HG02870 (cell line): Measurements from ENCODE around the gene ITGA8.
"Not testable (repeated sequence)": the region's sequence is repeated elsewhere in the genome, so short reads cannot be mapped to it uniquely, and the experiment has no call there.

Experiments
- ATAC-seq: cut with Tn5 transposase; IDR thresholded peaks from one replicate; pipeline ENCODE4 v1.9.1; 2021; ENCODE audit warnings: mild to moderate bottlenecking, moderate library complexity; ENCODE audit not compliant: unreplicated experiment

ITGA8 gene

DNA sequence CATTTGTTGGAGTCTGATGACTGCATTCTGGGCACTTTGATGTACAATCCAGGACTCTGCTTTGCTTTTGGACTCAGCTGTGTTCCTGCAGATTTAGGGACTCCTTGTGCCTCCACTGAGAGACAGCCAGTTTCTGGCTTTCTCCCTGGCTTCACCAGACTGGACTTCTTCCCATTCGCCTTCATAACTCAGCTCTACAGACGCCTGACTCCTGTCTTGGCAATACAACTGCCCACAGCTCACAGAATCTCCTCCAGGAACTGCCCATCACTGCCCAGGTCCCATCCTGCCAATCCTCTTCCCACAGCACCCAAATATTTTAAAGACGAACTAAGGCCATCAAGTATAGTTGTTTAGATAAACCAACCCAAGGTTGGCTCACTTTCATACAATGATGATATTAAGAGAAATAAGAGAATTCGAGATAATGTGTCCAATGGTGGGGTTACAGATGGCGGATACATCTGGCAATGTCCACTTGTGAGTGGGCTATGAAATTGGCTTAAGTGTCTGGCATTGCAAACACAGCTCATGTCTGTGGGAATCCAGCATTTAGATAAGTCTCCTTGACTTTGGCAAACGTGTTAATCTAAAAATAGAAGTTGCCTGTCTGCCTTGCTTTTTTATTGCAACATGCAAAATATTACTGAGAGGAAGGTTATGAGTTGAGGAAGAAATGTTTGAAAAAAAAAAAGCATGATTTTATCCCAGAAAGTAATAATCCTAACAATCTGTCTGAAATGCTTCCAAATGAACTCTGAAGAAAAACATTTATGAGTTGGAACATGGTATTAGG is 95.1 kb downstream of the ITGA8 start:
- ATAC-seq: no peak

DNA sequence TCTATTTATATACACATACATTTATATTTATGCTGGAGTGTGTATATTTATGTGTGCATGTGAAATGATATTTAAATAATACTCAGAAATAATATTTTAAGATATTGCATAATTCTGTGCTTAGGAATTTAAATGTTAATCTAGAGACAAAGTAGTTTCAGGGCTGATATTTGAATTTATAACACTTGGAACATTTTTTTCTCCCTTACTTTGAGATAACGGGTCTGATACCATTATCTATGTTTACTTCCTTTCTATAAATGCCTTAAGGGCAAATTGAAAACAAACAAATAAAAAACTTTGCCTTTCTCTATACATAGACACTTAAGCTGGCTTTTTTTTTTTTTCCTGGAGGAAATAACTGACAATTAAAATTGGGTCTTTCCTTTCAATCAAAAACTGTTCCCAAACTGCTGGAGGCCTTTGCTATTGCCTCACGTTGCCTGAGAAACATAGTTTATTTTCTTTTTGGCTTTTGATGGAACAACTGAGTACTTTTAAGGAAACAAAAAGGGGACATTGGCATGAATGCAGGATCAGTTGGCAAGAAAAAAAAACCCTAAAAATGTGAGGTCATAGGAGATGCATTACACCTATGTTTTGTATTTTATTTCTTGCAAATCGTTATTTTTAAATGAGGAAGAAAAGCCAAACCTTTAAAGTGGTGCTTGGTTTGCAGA is 98.7 kb downstream of the ITGA8 start:
- ATAC-seq: no peak

DNA sequence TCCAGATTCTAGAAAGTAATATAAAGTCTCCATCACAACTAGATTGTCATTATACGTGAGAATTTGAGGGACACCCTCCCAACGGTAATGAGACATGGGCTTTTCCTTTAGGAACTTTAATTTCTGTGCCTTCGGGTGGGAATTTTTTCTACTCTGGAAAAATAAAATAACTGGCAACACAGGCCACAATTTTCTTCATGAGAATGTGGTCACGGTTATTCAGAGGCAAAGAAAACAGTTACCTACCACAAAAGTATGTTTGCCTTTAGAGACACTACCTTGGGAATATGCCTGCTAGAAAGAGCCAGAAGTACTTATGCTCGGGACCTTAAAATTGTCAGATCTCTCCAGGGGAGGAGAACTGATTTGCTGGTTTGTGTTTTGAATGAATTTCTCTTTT is 99.4 kb downstream of the ITGA8 start:
- ATAC-seq: no peak

DNA sequence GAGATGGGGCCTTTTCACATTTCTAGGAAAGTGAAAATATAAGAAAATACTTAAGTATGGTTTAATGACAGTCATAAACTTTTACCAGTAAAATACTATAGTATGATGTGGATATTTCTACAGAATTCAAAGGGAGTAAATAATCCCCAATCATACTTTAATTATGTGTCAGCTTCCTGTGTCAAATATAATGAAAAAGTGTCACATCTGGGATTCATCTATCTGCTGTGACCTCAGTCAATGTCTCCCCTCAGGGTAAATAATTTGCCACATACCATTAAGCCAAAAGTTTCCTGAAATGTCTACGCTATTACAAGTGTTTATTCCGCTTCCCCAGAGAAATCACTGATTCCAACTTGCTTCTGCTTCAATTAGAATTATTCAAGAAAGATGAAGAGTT is 110.5 kb downstream of the ITGA8 start:
- ATAC-seq: no peak

DNA sequence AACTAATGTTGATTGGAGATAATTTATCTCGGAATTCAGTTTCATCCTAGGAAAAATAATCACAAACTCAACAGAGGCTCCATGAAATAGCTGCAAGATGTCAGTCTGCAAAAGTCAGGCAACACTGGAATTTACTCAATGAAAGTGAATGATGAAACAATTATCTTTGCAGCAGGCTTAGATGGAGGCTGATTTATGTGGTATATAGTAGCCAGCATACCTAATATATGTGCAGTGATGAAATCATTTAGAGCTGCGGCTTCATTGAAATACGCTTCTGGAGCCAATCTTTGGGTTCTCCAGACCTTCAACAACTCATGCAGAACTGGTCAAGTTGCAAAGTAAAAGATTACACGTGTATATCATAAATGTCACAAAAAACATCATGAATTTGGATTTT is 113.3 kb downstream of the ITGA8 start:
- ATAC-seq: no peak

DNA sequence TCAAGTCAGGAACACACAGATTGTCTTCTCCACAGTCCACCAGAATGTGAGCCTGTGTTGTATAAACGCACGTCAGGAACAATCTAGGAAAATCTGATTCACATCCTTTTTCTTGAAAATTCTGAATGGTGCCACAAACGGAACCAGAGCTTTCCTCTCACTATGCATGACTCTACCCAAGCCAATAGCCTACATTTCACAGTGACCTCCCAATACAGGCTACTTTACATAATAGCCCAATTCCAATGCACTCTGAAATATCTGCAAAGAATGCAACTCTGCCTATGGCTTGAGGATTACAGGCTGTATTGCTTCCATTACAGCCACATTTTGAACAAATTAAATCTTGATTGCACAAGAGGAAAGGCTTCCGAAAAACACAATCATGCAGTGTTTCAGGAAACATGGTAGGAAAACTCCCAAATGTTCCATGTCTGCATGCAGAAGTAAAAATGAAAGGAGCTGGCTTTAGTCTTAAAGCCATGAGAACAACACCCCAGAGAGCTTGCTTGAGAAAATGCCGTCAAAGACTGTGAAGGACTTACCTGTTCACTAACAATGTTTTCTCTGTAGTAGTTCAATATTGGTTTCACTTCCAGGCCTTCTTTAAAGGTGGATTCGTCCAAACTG is 113.9 kb downstream of the ITGA8 start:
- no peak for ATAC-seq

DNA sequence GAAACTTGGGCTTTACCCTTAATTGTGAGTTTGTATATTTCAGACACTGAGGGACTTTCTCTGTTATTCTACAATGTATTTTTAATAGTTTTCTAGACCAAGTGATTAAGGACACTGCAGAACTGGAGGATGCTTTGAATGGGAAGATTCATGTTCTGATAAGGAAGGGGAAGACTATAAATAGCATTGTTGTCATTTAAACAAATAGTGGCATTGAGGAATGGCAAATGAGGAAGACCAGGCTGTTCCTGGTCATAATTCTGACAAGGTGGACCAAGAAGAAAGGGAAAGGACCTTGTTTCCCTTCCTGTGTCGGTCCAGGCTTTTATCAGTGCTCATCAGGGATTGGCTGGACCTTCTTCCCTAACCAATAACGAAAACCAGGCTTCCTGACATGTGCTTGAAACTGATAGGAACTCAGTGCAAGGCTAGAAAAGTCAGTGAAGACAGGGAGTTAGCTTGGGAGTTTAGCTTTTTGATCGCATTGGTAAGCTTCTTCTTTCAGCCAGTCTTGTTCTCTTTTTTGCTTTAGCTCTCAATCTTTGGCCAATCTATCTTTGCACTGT is 116.2 kb downstream of the ITGA8 start:
- ATAC-seq: no peak

DNA sequence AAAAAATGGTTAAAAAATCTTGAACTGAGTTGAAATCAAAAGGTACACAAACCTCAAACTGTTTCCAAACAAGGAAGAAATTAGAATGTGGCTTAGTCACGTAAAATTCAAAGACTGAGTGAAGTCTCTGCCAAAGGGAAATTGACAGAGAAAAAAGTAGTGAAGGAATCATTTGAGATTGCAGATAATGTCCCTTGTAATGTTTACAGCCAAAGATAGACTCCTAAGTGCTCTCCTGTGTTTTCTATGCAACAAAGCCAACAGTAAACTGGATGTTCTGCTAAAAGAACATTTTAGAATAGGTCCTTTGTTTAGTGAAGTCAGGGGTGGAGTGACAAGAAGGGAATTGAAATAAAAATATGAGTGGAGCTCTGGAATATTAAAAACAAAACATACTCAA is 117.9 kb downstream of the ITGA8 start:
- no peak for ATAC-seq

DNA sequence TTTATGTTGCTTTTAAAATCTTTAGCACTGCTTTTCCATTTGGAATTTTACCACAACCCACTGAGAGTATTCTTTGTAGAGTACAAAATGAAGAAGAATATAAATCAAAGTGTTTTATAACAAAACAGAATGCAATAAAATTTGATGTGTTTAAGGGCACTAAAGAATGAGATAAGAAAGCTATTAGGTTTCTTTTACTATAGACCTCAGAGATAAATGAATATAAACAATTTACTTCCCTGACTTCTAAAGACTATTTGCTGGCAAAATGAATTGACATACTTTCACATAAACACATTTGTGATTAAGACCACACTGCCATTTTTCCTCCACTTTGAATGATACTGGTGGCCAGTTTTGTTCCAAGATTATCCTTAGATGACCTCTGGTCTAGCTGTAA is 124.5 kb downstream of the ITGA8 start:
- ATAC-seq: no peak

DNA sequence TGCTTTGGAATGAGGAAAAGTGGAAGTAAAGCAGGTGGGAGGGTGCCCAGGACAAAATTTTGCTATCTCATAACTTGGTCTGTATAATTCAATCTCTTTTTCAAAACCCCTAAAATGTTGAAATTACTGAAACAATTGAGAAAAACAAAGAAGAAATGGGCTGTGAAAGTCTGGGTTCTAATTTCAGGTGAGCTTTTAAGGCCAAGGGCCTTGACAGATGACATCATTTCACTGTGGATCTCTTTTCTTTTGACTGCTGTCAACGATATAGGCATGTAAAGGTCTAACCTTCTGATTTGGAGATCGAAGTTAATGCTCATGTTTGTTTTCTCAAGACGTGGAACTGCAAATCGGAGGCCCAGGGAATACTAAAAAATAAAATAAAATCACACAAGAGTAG is 127.8 kb downstream of the ITGA8 start:
- no peak for ATAC-seq

DNA sequence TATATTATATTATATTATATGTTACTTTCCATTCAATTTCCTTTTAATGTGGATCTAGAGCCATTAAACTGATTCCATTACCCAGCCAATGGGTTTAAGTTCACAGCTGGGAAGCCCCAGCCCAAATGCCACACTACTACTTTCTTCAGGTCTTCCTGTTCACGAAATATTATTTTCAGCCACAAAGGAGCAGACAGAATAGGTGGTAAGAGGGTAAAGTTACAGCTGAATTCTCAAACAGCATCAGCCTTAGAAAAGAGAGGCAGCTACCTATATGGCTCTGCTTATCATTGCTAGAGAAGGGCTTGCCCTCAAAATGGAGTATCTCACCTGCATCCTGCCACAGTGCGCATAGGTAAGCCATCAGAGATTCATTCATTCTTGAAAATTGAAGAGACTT is 128.3 kb downstream of the ITGA8 start:
- ATAC-seq: no peak

DNA sequence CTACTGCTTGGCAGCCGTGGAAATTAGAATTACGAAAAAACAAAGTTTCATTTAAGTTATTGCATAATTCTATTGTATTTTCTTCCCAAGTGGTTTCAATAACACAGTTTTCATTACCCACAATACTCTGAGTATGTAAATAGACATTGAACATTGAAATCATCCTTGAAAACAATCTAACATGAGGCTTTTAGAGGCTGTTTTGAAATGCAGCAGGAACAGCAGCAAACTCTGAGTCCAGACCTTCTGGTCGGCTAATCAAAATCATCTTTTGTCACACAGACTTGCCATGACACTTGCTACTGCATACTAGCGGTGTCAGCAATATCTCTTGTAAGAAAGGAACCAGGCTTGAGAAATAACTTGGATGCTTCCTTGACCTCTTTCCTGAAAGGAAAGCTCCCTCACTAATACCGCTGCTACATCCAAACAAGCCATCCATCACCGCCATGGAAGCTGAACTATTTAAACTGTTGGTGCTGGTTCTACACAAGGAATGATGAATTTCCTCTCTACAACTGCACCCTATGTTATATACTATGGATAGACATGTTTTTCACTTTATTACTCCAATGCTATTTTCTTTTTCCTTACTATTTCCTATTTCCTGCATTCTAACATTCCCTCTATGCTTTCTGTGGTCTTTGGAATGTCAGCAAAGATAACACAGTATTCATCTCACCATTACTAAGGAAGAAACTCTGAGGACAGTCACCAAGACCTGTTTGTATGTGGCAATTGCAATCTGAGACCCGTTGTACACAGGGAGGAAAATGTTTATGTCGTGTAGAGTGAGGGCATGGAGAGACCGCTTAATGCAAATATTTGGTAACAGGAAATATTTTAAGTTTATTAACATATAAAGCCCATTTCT is 130.8 kb downstream of the ITGA8 start:
- ATAC-seq: no peak

DNA sequence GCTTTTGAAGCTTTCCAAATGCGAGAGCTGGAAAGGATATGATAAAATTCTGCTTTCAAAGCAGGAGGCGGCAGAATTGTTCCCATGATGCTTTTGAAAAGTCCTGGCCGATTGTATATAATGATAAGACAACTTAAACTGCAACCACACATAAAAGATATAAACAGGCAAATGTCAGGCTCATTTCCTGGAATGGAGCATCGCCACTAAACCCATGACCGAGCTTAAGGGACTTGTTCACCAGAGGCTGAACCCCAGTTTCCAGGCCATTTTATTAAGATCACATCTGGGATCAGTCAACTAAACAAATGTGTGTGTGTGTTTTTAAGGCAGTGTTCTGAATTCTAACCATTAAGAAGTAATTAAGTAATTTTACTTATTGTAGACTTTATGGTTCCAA is 131.6 kb downstream of the ITGA8 start:
- no peak for ATAC-seq

DNA sequence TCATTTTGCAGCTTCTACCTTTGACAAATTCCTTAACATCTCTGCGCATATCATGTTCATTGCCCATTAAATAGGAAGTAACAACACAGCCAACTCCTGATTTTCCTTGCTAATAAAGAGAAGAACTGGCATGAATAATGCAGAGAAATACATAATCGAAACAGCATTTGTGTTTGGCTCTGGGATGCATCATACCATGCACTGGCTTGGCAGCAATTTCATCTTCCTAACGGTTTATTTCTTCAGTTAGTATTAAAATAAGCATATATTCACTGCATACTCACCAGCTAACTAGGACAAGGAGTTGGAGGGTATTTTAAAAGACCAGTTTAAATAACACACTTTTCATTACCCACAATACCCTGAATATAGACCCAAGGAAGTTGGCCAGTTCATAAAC is 132.5 kb downstream of the ITGA8 start:
- ATAC-seq: no peak

DNA sequence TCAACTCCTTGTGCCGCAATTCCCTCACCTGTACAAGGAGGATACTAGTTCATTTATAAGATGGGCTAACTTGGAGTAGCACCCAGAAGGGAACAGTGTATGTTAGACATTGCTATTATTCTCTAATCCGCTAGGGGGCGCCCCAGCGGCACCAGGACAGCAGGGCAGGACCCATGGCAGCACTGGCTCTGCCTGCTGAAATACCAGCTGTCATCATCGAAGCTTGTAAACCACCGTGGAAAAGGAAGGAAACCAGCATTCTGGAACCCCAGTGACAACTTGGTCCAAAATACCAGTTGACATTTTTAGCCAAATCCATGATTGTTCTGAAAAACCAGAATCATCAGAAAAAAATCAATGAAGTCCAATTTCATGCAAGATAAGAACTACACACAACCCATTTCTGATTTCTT is 134.4 kb downstream of the ITGA8 start:
- peak; percentile 90 for ATAC-seq

DNA sequence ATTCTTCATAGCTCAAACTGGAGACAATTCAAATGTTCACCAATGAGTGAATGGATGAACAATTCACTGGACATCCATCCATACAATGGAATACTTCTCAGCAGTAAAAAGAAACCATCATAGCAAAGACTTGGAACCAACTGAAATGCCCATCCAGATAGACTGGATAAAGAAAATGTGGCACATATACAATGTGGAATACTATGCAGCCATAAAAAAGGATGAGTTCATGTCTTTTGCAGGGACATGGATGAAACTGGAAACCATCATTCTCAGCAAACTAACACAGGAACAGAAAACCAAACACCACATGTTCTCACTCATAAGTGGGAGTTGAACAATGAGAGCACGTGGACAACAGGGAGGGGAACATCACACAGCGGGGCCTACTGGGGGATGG is 136.8 kb downstream of the ITGA8 start:
- ATAC-seq: not testable (repeated sequence)

DNA sequence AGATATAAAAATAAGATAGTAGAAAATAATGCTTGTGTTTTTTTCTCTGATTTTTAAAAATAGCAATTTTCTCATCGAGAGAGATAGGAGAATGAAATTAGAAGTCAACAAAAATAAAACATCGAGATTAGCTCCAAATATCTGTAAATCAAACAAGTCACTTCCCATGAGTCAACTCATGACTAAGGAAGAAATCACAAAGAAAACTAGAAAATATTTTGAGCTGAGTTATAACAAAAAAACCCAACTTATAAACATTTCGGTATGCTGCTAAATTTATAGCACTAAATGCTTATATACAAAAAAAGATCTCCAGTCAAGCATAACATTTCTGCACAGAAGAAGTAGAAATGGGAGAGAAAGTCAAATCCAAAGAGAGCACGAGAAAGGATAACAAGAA is 140.1 kb downstream of the ITGA8 start:
- no peak for ATAC-seq

DNA sequence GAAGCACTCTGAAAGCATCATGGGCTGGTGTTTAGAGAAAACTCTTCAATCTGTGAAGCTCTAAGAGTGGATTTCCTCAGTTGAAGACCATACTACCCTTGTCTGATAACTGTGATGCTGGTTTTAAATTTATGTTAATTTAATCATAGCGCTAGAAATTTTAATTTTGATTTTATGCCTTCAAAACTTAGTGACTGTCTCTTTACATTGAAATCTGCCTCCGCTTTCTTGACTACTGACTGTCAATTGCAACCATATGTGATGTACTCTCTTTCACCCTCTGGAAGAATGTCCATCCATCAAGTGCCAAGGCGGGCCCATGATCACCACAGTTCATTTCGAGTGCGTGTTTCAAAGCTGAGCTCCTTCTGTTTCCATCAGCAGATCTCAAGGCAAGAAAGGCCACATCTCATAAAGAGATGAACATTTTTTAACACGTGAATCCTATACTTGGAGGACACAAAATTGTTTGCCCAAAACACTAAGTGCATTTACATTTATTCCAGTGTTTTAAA is 147.1 kb downstream of the ITGA8 start:
- ATAC-seq: no peak

DNA sequence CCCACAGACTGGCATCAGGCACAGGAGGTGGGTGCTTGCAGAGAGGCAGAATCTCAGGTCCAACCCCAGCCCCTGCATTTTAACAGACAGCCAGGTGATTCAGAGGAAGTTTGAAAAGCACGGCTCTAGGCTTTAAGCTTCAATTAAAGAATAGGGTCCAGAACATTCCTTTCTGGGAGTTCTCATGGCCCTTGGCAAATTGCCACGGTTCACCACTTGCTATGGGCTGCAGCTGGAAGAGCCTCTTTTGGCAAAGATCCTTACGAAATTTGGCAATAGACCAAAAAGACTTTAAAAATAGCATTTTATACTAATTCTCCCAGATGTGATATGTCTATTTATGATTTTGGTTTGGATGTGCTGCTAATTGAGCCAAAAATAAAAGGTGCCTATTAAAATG is 148.1 kb downstream of the ITGA8 start:
- ATAC-seq: no peak

DNA sequence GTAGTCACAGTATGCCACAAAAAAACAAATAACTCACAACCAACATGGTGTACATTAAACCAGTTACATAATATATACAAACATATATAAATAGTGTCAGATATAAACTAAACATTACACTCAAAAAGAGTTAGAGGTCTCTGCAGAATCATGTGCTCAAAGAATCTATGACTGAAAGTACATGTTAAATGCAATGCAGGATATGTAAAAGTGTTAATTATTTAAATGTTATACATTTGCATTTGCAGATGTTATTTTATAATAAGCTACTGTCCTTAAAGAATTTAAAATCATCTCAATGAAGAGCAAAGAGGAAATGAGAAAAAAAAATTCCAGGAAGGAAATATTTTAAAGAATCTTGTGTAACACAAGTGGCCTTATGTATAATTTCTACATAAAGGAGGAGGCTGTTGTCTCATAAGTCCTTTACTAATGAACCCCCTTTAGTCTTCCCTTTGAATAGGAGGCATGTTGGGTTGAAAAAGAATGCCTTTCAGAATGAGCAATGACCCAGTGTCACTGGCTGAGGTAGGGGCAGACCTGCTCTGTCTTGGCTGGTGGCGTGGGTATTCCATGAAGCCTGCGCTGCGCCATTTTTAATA is 148.9 kb downstream of the ITGA8 start:
- no peak for ATAC-seq
